ENCODE measurements around the gene PLPPR1.
"Not testable (repeated sequence)": the region's sequence is repeated elsewhere in the genome, so short reads cannot be mapped to it uniquely, and the experiment has no call there.

PLPPR1 gene

DNA sequence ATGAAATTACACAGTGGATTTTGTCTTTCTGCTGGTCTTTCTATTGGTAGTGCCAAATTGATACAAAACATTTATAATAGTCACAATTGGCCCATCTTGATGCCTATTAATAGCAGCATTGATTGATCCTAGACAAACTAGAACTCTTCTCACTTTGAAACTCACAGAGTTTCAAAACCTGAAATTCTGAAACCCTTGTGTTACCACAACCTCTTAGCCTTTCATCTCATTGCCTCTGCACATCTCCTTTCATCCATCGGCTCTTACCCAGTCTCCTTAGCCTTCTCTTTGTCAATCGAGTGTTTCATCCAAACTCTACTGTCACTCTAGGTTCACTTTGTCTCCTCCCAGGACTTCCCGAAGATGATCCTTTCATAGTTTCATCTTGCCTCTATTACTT lies 22.1 kb downstream of the PLPPR1 start:
- DNase-seq: no peak

GRCh38 chr9:101054657-101055056 lies 26.1 kb downstream of the PLPPR1 start:
- no peak for DNase-seq

GRCh38 chr9:101055516-101055915 lies 27.0 kb downstream of the PLPPR1 start:
- DNase-seq: no peak

GRCh38 chr9:101062686-101063085 lies 34.2 kb downstream of the PLPPR1 start:
- no peak for DNase-seq

DNA sequence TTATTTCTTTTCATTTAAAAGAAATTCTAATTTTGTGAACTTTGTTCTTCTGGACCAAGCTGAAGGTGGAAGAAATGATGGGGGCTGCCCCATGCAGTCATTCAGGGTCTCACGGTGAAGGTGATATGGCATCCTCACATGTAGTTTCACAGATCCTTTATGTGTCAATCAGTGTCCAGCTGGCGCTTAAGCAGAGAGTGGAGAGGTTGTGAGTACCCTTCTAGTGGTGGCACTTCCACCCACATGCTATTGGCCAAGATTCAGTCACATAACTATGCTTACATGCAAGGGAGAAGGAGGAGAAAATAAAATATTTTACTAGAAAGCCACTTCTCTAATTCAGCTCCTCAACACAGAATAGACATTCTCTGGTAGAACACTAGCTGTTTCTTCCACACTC lies 34.7 kb downstream of the PLPPR1 start:
- no peak for DNase-seq

DNA sequence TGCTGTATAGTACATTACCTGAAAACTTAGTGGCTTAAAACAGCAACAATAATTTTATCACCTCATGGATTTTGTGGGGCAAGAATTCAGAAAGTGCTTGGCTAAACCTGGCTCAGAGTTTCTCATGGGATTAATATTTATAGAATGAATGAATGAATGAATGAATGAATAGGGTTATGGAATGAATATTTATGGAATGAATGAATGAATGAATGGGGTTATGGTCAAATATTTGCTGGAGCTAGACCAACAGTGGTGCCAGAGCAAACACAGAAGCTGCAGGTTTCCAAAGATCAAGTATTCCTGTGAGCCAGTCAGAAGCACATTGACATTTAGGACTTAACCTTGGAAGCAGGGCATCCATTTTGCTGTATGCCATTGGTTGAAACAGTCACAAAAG lies 35.7 kb downstream of the PLPPR1 start:
- DNase-seq: no peak

DNA sequence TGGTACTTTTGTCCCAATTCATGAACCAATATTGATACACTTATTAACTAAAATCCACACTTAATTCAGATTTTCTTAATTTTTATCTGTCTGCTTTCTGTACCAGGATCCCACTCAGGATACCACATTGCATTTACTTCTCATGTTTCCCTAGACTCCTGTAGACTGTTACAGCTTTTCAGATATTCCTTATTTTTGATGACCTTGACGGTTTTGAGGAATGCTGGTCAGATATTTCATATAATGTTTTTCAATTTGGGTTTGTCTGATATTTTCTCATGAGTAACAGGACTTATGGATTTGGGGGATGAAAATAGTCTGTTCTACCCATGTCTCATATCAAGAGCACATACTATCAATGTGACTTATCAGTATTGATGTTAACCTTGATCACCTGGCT lies 37.4 kb downstream of the PLPPR1 start:
- no peak for DNase-seq

DNA sequence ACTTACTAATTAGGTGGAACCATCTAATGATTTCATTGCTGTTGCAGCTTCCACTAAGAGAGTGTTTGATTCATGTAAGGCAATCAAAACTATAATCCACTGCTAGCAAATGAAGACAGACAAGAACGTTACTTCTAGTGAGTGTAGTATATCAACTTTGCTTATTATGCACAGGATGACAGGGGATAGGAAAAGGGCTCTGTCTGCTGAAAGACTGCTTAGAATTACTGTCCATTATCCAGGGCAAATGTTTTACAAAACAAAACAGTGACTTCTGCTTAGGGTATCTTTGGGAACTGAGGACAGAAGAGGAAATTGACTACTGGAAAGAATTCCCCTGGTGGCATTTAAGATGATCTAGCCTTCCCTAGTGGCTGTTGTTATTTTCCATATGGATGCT lies 40.2 kb downstream of the PLPPR1 start:
- DNase-seq: no peak

DNA sequence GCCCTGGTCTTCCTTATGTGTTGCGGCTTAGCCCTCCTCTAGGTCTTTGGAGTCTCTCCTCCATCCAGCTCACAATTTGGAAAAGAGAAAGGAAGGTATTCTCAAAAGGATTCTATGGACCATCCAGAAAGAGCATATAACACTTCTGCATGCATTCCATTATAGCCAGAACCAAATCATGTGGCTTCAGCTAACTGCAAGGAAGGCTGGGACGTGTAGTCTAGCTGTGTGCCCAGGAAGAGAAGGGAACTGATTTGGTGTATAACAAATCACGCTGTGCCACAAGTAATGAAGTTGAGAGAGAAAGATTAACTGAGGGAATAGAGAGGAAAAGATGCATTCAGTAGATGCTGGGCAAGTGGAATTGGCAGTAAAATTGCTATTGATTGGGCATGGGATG lies 43.7 kb downstream of the PLPPR1 start:
- DNase-seq: no peak

- no peak for DNase-seq
Observed at GRCh38 chr9:101073122-101073521, 44.6 kb downstream of the PLPPR1 start.

DNA sequence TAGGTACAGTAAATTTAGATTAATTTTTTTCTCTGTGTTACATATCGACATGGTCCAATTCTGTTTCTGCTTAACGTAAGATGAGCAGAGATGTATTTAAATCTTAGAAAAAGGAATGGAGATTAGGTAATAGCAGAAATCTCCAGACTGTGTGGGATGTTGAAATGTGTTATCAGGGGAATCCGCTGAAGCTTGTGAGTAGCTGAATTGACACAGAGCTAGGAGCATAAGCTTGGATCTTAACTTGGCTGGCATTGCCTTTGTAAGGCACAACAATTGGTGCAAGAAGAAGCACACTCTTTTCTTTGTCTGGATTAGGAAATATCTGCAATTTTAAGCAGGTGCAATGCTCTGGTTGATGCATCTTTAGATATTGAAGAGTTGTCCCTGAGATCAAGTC lies 53.1 kb downstream of the PLPPR1 start:
- DNase-seq: no peak

GRCh38 chr9:101083448-101084202 lies 55.1 kb downstream of the PLPPR1 start:
- DNase-seq: no peak

- no peak for DNase-seq
Observed at GRCh38 chr9:101087426-101087825, 58.9 kb downstream of the PLPPR1 start.

DNA sequence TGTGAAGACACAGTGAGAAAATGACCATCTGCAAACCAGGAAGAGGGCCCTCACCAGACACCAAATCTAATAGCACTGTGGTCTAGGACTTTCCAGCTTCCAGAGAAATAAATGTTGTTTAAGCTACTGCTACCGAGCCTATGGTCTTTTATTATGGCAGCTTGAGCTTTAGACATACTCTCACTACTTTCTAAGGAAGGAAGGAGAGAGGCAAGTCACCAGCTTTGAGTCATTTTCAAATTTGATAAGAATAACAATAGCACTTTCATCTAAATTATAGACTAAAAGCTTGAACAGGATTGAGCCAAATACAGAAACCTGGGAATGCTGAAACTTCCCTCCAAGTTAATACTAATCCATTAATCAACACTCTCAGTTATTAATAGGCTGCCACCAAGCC lies 64.4 kb downstream of the PLPPR1 start:
- DNase-seq: no peak

DNA sequence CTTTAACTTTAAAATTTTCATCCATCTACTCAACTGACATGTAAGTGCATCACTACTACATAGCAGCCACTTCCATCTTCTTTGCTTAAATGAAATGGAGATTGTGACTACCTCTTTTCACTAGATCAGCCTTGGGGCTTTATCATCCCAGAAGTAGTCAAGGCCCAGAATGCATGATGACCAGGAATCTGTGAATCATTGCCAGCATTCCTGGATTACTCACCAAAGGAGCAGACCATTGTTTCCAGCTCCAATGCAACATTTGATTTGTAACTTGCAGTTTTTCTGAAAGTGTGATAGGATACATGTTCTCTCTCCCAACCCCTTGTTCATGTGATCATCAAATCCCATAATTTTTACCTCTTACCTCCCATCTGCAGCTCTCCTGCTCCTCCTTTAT lies 65.1 kb downstream of the PLPPR1 start:
- DNase-seq: no peak

GRCh38 chr9:101094686-101095085 lies 66.2 kb downstream of the PLPPR1 start:
- DNase-seq: no peak

GRCh38 chr9:101097210-101097609 lies 68.7 kb downstream of the PLPPR1 start:
- no peak for DNase-seq

DNA sequence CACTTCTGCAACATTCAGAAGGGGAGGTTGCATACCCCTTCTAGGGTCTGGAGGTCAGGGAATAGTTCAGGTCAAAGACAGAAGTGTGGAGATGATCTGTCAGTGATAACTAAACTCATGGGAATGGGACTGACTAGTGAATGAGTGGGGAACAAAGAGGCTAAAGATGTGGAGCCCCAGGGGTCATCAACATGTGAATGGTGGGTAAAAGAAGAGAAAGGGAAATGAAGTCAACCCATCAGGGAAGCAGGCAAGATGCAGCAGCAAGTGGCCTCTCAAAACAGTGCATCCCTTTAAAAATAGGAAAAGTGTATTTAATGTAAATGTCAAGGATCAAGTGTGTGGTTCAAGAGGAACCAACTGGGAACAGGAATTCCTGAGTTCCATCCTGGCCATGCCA lies 69.9 kb downstream of the PLPPR1 start:
- no peak for DNase-seq

DNA sequence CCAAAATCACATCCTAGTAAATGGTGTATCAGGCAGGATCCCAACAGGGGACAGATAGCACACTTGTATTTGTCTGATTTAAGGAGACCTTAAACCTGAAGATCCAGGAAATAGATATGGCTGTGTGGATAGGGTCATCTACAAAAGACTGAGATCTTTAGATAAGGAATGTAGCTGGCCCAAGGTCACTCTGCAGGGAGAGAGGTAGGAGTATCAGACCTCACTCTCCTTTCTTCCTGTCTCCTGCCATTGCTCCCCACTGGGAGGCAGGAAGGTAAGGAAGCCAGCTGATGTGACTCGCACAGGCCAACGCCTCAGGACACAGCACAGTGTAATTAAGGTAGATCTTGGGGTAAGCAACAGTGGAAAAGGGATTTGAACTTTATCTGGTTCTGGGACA lies 85.8 kb downstream of the PLPPR1 start:
- no peak for DNase-seq

DNA sequence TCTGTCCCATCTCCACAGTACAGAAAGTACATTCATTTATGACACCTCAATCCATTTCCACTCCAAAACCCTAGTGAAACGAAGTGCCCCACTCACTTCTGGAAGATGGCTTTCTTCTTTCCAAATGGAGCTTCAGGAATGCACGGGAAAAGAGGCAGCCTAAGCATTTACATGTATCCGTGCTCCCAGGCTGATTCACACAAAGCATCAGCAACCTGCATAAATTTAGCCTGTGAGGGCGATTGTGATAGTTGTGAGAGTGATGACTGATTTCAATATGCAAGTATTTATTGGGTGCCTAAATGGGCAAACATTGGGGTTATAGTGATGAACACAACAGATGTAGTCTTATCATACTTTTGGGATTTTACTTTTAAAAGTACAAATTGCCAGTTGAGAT lies 86.6 kb downstream of the PLPPR1 start:
- no peak for DNase-seq

DNA sequence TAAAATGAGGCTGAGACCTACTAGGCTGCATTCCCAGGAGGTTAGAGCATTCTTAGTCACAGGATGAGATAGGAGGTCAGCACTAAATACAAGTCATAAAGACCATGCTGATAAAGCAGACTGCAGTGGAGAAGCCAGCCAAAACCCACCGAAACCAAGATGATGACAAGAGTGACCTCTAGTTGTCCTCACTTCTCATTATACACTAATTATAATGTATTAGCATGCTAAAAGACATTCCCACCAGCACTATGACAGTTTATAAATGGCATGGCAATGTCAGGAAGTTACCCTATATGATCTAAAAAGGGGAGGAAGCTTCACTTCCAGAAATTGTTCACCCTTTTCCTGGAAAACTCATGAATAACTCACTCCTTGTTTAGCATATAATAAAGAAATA lies 88.6 kb downstream of the PLPPR1 start:
- no peak for DNase-seq

DNA sequence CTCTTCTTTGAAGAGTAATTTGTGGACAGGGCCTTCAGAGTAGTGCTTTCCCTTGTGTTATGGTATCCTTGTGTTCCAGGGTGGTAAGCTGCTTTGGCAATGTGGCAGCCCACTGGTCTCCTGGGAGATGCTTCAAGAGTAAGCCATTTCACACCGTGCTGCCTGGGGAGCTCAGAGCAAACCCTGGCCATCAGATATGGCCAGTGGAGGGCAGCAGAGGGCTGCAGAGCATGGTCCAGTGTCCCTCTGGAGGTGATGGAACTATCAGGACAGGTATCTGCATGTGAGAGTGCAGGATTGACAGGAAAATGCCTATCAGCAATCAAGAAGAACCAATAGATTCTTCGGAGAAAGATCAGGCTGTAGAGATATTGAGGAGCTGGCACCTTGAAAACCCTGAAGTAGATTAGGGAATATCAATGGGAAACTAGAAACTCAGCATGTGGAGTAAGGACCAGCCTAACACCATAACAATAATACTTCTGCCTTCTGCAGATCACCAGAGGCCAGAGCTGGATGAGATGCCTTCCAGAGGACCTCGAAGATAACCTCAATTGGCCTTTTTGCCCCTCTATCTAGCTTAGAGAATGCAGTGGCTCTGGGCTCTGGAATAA lies 90.8 kb downstream of the PLPPR1 start:
- DNase-seq: peak; percentile 78

GRCh38 chr9:101121836-101122399 lies 93.4 kb downstream of the PLPPR1 start:
- no peak for DNase-seq

DNA sequence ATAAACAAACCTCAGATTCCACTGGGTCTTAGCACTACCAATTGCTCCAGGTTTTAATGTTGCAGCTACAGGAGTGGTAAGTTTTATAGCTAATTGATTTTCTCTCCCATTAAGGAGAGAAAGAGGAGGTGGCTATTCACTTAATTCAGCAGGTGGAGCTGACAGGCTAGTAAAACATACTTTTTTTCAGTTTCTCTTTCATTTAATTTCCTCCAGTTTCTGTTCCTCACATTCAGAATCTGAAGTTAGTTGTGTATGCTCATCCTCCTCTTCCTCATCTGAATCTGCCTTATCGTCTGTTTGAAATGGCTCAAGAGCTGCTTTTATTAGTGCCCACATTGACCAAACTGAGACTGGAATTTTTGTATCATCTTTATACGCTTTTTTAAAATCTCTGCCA lies 98.0 kb downstream of the PLPPR1 start:
- DNase-seq: no peak

- DNase-seq: not testable (repeated sequence)
Observed at GRCh38 chr9:101127369-101127768, 98.8 kb downstream of the PLPPR1 start.
